DOHH2 (cell line): ENCODE measurements around the gene SNCAIP.

ENCODE experiments used
- H3F3A ChIP-seq: fragments of 200-600 bp; sonication (generic), shearing (Covaris generic); 2 replicates; pipeline ENCODE4 v1.6.0; 2016; ENCODE audit warnings: antibody characterized with exemption, mild to moderate bottlenecking; ENCODE audit not compliant: control insufficient read depth, insufficient read depth
- H3K27ac ChIP-seq: fragments of 200-600 bp; sonication (generic); 2 replicates; pipeline ENCODE4 v1.5.1; 2014; ENCODE audit warnings: low read depth, mild to moderate bottlenecking, low read length, moderate library complexity
- H3K27me3 ChIP-seq: fragments of 200-600 bp; sonication (generic); 2 replicates; pipeline ENCODE4 v1.6.1; 2014; ENCODE audit warnings: mild to moderate bottlenecking, low read length, mixed read lengths; ENCODE audit not compliant: control insufficient read depth
- H3K36me3 ChIP-seq: fragments of 200-600 bp; sonication (generic); 2 replicates; pipeline ENCODE4 v1.6.1; 2014; ENCODE audit warnings: mild to moderate bottlenecking, low read length, moderate library complexity, mixed read lengths; ENCODE audit not compliant: control insufficient read depth
- H3K4me1 ChIP-seq: fragments of 200-600 bp; sonication (generic); 2 replicates; pipeline ENCODE4 v1.6.1; 2014; ENCODE audit warnings: mild to moderate bottlenecking, low read length, mixed read lengths; ENCODE audit not compliant: control insufficient read depth
- H3K4me2 ChIP-seq: fragments of 200-600 bp; sonication (generic); 2 replicates; pipeline ENCODE4 v1.6.0; 2014; ENCODE audit warnings: mild to moderate bottlenecking, low read length, moderate library complexity
- H3K4me3 ChIP-seq: fragments of 200-600 bp; sonication (generic); 2 replicates; pipeline ENCODE4 v1.5.1; 2014; ENCODE audit warnings: mild to moderate bottlenecking, low read length, mixed read lengths
- H3K79me2 ChIP-seq: fragments of 200-600 bp; sonication (generic); 2 replicates; pipeline ENCODE4 v1.6.1; 2014; ENCODE audit warnings: mild to moderate bottlenecking, low read length, mixed read lengths; ENCODE audit not compliant: control insufficient read depth
- H3K9me2 ChIP-seq: fragments of 200-600 bp; sonication (generic); replicated peaks from 2 replicates; pipeline ENCODE4 v1.6.1; 2014; ENCODE audit warnings: mild to moderate bottlenecking, low read length, mixed read lengths; ENCODE audit not compliant: control insufficient read depth
- H3K9me3 ChIP-seq: fragments of 200-600 bp; sonication (generic); 2 replicates; pipeline ENCODE4 v1.6.1; 2014; ENCODE audit warnings: antibody characterized with exemption, low read length, mixed read lengths; ENCODE audit not compliant: control insufficient read depth, insufficient read depth
- H4K20me1 ChIP-seq: fragments of 200-600 bp; sonication (generic); 2 replicates; pipeline ENCODE4 v1.6.0; 2014; ENCODE audit warnings: low read depth, mild to moderate bottlenecking, antibody characterized with exemption, low read length, moderate library complexity; ENCODE audit not compliant: control insufficient read depth, insufficient read depth
- EZH2phosphoT487 ChIP-seq: fragments of 200-600 bp; sonication (generic); IDR thresholded peaks from 2 replicates; pipeline ENCODE4 v1.6.1; 2017; ENCODE audit warnings: borderline replicate concordance, mild to moderate bottlenecking, antibody characterized with exemption, low read length, moderate library complexity, mixed read lengths
- TF ChIP-seq, protein P1 (sequence below): fragments of 200-600 bp; sonication (generic); IDR thresholded peaks from one replicate; pipeline ENCODE4 v1.5.1; 2014; ENCODE audit warnings: antibody characterized with exemption, mild to moderate bottlenecking, low read depth, low read length; ENCODE audit not compliant: poor library complexity, severe bottlenecking

The SNCAIP gene

DNA sequence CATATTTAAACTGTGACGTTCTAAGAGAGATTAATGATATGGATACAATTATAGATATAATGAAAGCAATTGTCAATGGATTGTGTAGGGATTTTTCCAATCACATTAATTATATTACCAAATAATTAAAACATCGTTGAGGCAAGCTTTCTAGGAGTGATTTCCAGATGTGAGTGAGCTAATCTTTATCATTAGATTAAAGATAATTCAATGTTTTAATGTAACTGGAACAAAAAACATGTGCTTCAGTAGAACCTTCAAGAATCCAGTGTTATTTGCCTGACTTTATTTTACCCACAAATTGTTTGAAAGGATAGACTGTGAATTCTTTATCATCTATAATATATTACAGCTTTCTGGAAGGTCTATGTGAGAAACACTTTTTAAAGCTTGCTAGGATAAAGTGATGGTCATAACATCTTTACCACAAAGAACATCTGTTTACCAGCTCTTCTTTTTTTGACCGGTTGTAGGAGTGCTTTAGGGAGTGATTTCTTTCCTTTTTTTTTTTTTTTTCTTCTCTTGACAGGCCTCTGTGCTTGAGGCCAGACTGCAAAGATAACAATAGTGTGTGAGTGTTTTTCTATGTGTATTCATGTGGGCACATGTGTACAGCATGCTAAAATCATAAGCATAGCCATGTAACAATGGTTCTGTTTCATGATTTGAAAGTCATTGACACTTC lies 35.0 kb downstream of the SNCAIP start:
- no peak overlapping the region for H3K27ac ChIP-seq
- TF ChIP-seq EZH2phosphoT487: no peak
- TF ChIP-seq, protein P1, sequence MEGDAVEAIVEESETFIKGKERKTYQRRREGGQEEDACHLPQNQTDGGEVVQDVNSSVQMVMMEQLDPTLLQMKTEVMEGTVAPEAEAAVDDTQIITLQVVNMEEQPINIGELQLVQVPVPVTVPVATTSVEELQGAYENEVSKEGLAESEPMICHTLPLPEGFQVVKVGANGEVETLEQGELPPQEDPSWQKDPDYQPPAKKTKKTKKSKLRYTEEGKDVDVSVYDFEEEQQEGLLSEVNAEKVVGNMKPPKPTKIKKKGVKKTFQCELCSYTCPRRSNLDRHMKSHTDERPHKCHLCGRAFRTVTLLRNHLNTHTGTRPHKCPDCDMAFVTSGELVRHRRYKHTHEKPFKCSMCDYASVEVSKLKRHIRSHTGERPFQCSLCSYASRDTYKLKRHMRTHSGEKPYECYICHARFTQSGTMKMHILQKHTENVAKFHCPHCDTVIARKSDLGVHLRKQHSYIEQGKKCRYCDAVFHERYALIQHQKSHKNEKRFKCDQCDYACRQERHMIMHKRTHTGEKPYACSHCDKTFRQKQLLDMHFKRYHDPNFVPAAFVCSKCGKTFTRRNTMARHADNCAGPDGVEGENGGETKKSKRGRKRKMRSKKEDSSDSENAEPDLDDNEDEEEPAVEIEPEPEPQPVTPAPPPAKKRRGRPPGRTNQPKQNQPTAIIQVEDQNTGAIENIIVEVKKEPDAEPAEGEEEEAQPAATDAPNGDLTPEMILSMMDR: no peak
- H3F3A ChIP-seq: no peaks in the 10 kb centered on the region
- H3K79me2 ChIP-seq: no peaks in the 10 kb centered on the region
- no peak overlapping the region for H3K4me2 ChIP-seq
- no peaks in the 10 kb centered on the region for H3K4me1 ChIP-seq
- H3K9me3 ChIP-seq: no peaks in the 10 kb centered on the region
- no peaks in the 10 kb centered on the region for H3K36me3 ChIP-seq
- no peak overlapping the region for H3K4me3 ChIP-seq
- H3K9me2 ChIP-seq: no peaks in the 10 kb centered on the region
- no peaks in the 10 kb centered on the region for H3K27me3 ChIP-seq
- no peaks in the 10 kb centered on the region for H4K20me1 ChIP-seq

DNA sequence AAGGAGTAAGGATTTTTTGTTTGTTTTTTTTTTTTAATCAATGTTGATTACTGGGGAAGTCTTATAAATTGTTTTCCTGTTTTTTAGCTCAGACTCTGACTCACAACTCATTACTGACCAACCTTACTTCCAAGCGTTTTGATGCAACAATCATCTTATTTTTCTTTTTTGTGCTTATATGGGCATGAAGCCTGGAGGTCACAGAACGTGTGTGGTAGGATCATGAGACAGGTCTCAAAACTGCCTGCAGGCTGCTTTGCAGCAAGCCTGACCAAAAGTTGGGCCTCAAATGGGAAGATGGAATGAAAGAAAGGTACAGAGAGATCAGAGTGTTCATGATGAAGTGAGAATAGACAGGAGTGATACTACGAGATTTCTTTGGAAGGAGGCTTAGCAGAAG lies 38.5 kb downstream of the SNCAIP start:
- H3K79me2 ChIP-seq: no peaks in the 10 kb centered on the region
- H3K4me3 ChIP-seq: no peak overlapping the region
- H3K4me1 ChIP-seq: no peaks in the 10 kb centered on the region
- H3K4me2 ChIP-seq: no peak overlapping the region
- no peaks in the 10 kb centered on the region for H3K27me3 ChIP-seq
- TF ChIP-seq, protein P1: no peak
- no peak for TF ChIP-seq EZH2phosphoT487
- H3K36me3 ChIP-seq: no peaks in the 10 kb centered on the region
- H3K9me3 ChIP-seq: no peaks in the 10 kb centered on the region
- no peak overlapping the region for H3K27ac ChIP-seq
- H3F3A ChIP-seq: no peaks in the 10 kb centered on the region
- H4K20me1 ChIP-seq: no peaks in the 10 kb centered on the region
- no peaks in the 10 kb centered on the region for H3K9me2 ChIP-seq

DNA sequence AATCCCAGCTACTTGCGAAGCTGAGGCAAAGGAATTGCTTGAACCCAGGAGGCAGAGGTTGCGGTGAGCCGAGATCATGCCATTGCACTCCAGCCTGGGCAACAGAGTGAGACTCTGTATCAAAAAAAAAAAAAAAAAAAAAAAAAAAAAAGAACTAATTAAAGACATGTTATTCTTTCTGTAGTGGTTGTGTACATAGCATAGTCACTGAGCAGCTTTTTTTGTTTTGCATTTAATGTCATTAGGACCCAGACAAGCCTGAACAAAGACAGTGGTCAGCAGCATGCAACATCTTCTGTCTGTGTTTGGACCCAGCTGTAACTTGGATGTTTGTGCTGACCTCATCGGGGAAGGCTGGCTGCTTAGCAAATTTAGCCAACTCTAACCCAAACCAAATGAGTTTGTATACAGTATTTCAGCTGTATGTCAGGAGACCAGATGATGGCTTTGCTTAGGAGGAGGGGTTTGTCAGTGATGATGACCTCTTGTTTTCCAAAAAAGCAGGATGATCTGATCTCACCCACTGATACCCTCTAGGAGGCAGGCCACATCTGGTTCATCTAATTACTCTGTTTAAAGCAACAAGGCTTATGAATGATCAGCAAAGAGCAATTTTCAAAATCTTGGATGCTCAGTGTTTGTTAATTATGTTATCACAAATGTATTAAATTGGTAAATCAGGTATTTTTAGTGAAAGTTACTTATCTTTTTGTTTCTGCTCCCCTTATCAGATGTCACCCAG lies 39.5 kb downstream of the SNCAIP start:
- TF ChIP-seq, protein P1: no peak
- TF ChIP-seq EZH2phosphoT487: no peak
- Histone ChIP-seq H3K9me3 (no peaks in the 10 kb centered on the region), H3K27me3 (no peaks in the 10 kb centered on the region), H3K4me3 (no peak overlapping the region), H3K4me2 (no peak overlapping the region), H3K79me2 (no peaks in the 10 kb centered on the region), H4K20me1 (no peaks in the 10 kb centered on the region), H3K27ac (no peak overlapping the region), H3K4me1 (no peaks in the 10 kb centered on the region), H3K36me3 (no peaks in the 10 kb centered on the region), H3F3A (no peaks in the 10 kb centered on the region), H3K9me2 (no peaks in the 10 kb centered on the region)
